WI38 (cell line): ENCODE data around the gene MBL2.

Experiments
- H3K4me3 ChIP-seq: 2 replicates; pipeline ENCODE4 v1.5.1; 2011; ENCODE audit warnings: low read depth, mild to moderate bottlenecking, control low read depth, low read length
- CTCF ChIP-seq: IDR thresholded peaks from 2 replicates; pipeline ENCODE4 v1.5.1; 2012; ENCODE audit warnings: low read depth, mild to moderate bottlenecking, control low read depth, low read length

The MBL2 gene

GRCh38 chr10:52758406-52758805 lies 14.2 kb downstream of the MBL2 start:
- no peak for TF ChIP-seq CTCF
- no peak overlapping the region for H3K4me3 ChIP-seq

- TF ChIP-seq CTCF, result no peak
- no peak overlapping the region for H3K4me3 ChIP-seq
Measured at GRCh38 chr10:52757773-52758172, 14.8 kb downstream of the MBL2 start.

GRCh38 chr10:52756966-52757365 lies 15.6 kb downstream of the MBL2 start:
- no peak for TF ChIP-seq CTCF
- no peak overlapping the region for H3K4me3 ChIP-seq

- H3K4me3 ChIP-seq, result no peak overlapping the region
- TF ChIP-seq CTCF, result no peak
Measured at GRCh38 chr10:52756295-52756694, 16.3 kb downstream of the MBL2 start.

GRCh38 chr10:52755297-52756062 lies 17.1 kb downstream of the MBL2 start:
- no peak overlapping the region for H3K4me3 ChIP-seq
- no peak for TF ChIP-seq CTCF

- H3K4me3 ChIP-seq, result no peak overlapping the region
- no peak for TF ChIP-seq CTCF
Measured at GRCh38 chr10:52752801-52753445, 19.7 kb downstream of the MBL2 start.

- H3K4me3 ChIP-seq, result no peak overlapping the region
- TF ChIP-seq CTCF, result no peak
Measured at GRCh38 chr10:52752261-52752660, 20.3 kb downstream of the MBL2 start.
